NK-92 (cell line): ENCODE data around the gene ZNF740.
"Not testable (repeated sequence)": the region's sequence is repeated elsewhere in the genome, so short reads cannot be mapped to it uniquely, and the experiment has no call there.

Experiments used
- DNase-seq: peaks from one replicate; lab custom pipeline; 2025; ENCODE audit not compliant: unreplicated experiment; lab: John Stamatoyannopoulos, UW

Gene ZNF740, protein sequence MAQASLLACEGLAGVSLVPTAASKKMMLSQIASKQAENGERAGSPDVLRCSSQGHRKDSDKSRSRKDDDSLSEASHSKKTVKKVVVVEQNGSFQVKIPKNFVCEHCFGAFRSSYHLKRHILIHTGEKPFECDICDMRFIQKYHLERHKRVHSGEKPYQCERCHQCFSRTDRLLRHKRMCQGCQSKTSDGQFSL

DNA sequence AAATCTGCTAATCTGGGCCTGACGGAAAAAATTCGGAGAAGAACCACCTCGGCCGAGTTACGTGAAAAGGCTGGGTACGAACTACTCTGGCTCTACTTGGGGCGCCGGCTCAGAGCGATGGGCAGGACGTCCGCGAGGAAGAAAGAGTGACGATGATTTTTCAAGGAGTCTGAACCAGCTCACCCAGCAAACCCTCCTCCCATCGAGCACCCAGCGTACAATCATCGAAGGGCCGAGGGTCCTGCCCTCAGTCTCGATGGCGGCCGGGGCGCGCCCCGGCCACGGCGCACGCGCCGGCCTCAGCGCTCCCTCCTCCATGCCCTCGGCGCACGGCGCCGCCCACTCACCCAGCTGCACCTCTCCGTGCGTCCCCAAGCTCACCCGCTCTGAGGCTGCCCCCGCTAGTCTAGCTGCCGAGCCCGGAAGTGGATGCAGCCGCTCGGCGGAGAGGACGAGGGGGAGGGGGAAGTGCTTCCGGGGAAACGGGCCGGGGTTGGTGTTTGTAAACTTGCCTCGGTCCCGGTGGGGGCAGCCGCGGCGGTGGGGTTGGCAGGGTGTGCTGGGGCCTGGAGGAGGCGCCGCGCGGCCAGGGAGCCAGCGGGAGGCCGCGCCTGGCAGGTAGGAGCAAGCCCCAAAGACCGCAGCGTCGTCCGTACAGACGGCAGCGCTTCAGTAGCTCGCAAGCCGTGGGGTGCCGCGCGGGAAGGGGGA, at the start of gene ZNF740, which contains the start of gene CSAD:
TSS of gene ZNF740 (plus strand) at position 503 of the 711 bp plus-strand sequence. CDS start 1,262 bp downstream, outside the sequence.
TSS of gene CSAD (minus strand) at position 706 of the 711 bp plus-strand sequence. CDS start 7,455 bp downstream, outside the sequence.
- DNase-seq: peak; percentile 90

DNA sequence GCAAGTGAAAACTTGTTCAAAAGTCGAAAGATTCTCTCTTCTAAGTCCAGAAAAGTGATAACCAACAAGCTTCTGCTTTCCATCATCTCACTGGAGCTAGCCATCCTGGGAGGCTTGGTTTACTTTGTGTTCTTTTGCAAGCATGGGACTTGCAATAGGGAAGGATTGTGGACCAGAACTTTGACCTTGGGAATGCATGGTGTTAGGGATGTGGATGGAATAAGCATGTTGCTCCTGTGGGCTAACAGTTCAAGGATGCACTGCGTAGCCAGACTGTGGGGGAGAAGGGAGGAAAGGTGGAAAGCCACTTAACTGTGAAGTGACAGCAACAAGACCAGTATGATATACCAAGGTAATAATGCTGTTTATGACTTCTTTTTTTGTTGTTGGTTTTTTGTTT, 48.7 kb upstream of the ZNF740 start:
- no peak for DNase-seq

DNA sequence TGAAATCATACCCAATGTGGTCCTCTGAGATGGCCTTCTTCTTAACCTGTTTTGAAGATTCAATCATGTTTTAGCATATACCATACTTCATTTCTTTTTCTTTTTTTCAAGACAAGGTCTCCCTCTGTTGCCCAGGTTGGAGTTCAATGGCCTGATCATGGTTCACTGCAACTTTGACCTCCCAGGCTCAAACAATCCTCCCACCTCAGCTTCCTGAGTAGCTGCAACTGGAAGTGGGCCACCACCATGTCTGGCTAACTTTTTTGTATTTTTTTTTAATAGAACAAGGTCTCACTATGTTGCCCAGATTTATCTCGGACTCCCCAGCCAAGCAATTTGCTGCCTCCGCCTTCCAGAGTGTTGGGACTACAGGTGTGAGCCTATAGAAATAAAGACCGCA, 46.8 kb upstream of the ZNF740 start:
- DNase-seq: no peak

DNA sequence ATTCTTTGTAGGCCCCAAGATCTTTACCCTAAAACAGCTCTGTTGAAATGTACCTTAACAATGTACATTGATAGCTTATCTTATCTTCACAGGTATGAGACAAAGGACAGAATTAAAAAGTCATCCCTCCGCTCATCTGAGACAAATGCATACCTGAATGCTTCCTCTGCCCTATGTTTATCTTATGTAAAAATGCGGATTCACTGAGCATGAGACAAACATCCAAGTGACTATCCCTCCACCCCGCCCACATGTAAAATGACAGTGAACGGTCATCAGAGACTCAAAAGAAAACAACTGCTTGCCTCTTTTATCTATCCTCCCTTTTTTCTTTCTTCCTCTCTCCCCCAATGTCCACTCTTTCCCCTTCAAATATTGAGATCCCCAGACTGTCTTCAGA, 37.2 kb upstream of the ZNF740 start:
- DNase-seq: no peak

DNA sequence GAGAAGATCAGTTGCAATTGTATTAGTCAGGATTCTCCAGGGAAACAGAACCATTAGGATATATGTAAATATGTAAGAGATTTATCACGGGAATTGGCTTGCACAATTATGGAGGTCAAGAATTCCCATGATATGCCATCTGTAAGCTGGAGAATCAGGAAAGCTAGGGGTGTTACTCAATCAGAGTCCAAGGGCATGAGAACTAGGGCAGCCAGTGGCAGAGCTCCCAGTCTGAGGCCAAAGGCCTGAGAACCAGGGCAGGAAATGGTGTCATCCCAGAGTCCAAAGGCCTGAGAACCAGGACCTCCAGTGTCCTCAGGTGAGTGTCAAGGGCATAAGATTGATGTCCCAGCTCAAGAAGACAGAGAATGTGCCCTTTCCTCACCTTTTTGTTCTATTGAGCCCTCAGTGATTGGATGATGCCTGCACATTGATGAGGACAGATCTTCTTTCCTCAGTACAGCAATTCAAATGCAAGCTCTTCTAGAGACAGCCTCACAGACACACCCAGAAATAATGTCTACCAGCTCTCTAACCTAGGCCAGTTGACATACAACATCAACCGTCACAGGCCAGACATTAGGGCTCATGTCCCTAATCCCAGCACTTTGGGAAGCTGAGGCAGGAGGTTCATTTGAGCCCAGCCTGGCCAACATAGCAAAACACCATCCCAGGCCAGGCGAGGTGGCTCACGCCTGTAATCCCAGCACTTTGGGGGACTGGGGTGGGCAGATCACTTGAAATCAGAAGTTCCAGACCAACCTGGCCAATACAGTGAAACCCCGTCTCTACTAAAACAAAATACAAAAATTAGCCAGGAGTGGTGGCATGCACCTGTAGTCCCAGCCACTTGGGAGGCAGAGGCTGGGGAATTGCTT, 34.9 kb upstream of the ZNF740 start:
- no peak for DNase-seq

DNA sequence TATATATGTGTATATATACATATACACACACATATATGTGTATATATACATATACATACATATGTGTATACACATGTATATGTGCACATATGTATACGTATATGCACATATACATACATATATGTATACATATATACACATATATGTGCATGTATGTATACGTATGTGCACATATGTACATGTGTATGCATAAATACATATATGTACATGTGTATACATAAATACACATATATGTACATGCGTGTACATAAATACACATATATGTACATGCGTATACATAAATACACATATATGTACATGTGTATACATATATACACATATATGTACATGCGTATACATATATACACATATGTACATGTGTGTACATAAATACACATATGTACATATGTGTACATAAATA, 33.3 kb upstream of the ZNF740 start:
- DNase-seq: no peak

DNA sequence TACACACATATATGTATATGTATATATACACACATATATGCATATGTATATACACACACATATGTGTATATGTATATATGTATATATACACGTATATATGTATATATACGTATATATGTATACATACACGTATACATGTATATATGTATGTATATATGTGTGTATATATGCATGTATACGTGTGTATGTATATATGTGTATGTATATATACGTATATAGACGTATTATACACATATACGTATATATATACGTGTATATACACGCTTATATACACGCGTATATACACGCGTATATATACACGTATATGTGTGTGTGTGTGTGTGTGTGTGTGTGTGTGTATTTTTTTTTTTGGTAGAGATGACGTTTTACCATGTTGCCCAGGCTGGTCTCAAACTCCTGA, 32.9 kb upstream of the ZNF740 start:
- no peak for DNase-seq

DNA sequence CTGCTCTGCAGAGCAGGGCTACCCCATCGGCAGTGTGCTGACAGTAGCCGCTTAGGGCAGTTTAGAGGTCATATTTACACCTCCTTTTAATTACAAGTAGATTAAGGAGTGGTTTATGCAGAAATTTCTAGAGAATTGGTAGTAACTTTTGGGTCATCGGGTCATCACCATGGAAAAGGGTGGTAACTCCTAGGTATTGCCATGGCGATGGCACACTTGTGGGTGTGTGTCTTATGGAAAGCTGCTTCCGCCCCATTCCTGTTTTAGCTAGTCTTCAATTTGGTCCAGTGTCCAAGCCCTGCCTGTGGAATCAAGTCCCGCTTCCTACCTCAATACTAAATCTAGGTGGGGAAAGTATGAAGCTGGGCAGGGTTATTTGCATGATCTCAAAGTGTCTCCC, 29.5 kb upstream of the ZNF740 start:
- no peak for DNase-seq

DNA sequence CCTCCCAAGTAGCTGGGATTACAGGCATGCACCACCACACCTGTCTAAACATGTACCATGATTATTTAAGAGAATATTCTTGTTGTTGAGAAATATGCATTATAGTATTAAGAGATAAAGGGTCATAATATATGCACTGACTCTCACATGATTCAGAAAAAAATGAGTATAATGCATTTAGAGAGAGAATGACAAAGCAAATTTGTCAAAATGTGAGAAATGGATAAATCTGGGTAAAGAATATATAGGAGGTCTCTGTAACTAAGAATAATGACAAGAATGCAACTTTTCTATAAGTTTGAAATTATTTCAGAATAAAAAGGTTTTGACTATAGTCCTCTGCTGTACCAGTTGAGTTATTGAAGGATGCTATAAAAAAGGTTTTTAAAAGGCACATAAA, 28.1 kb upstream of the ZNF740 start:
- no peak for DNase-seq

DNA sequence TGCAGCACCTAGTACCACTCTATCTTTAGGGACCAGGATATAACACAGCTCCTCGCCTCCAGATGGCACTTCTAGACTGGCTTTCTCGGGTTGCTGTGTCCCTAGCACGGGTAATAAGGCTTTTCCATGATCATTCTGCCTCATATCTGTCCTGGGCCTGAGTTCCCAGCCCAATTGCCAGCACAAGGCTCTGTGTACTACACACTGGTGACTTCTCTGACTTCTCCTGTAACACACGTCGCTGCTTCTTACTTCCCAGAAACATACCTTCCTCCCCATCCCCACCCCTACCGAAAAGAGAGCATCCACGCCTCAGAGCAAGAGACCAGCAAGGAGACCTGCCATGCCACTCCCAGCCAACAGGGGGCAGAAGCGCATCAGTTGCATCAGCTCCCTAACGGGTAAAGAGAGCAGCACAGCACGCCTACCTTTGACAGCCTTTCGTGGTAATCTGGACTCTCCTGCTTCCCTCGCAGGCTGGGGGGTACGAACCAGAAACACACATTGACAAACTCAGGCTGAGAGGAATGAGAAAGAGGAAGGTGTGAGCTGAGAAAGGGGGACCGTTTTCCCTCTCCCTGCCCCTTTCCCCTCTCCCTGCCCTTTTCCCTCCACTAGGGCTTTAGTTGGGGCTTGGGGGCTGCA, 21.2 kb upstream of the ZNF740 start:
- no peak for DNase-seq

DNA sequence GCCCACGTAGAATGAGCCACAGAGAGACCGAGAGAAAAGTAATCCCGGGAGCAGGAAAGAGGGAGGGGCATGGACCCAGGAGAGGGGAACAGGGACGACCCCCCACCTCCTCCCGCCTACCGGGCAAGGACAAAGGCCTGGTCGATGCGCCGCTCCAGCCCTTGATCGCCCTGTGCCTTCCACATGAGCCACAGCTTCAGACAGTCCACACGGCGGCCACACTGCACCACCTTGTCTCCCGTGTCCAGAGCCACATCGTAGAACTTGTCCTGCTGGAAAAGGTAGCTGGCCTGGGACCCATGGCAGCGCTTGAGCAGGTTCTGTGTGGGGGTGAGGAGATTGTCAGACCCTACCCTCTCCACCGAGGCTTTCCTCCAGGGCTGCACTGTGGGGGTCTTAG, 20.5 kb upstream of the ZNF740 start:
- DNase-seq: no peak

DNA sequence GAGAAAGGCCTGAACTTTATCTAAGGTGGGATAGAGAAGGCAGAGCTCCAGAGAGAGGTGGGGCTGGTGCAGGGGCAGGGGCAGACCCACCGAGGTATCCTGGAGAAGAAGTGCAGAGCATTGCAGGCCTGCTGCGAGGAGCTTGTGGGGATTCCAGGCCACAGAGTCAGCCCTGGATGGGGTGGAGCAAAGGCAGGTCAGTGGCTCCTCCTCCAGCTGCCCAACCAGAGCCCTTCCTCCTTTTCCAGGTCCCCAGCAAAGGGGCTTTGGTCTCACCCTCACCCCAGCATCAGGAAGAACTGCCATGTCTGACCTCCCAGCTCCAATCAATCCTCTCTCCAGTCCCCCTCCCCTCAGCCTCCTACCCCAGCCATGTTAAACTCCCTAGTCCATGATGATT, 19.8 kb upstream of the ZNF740 start:
- no peak for DNase-seq

DNA sequence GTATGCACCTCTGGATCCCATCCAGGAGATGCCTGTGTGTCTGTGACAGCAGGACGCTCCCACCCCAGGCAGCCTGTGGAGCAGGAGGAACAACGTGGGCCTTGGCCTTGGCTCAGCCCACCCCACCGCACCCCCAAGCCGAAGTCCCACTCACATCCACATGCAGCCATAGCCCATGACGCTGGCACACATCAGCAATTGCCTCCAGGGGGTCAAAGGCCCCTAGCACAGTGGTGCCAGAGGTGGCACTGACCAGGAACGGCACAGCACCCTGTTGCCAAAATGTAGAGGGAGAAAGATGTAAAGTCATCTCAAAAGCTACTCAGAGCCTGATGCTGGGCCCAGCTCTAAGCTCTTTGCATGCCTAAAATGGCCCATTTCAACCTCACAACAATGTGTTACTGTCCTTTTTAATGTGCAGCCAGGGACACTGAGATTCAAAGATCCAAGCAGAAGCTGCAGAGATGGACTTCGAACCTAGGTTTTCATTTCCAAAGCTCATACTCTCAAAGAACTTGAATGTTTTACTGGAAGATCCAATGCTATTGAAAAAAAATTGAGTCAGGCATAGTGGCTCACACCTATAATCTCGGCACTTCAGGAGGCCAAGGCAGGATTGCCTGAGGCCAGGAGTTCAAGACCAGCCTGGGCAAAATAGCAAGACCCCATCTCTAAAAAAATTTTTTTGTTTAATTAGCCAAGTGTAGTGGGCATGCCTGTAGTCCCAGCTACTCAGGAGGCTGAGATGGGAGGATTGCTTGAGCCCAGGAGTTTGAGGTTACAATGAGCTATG, 19.2 kb upstream of the ZNF740 start:
- no peak for DNase-seq

DNA sequence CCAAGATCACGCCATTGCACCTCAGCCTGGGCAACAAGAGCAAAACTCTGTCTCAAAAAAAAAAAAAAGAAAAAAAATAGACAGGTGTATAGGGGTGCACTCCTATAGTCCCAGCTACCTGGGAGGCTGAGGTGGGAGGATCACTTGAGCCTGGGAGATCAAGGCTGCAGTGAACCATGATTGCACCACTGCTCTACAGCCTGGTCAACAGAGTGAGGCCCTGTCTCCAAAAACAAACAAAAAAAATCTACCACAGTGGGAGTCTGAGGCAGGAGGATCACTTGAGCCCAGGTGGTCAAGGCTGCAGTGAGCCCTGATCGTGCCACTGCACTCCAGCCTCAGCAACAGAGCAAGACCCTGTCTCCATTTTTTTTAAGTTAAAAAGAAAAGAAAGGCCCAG, 17.5 kb upstream of the ZNF740 start:
- DNase-seq: not testable (repeated sequence)

DNA sequence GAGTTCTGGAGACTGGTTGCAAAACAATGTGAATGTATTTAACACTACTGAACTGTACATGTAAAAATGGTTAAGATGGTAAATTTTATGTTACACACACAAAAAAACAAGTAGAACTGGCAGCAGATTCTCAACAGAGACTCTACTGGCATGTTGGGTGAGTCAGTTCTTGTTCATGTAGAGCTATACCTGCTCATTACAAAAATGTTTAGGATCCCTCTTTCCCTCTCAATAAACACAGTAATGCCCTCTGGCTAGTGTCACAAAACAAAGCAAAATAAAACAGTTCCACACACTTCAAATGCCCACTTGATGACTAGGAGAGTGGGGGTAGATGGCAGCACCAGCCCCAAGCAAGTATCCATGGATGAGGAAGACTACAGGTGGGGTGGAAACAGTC, 13.7 kb upstream of the ZNF740 start:
- no peak for DNase-seq

DNA sequence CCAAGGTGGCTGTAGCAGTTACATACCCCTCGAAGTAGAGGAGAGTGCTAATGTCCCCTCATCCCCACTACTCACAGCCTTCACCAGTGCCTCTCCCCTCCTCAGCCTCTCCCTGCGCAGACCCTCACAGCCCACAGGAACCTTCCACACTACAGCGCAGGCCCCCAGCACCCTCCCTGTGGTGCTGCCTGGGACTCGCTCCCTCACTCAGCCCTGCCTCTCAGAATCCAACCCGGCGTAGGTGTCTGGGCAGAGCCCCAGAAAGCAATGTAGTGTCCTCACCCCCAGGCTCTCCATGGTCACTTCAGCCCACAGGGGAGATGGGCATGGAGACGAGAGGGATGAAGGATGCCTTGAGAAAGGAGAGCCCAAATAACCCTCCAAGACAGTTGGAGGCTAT, 10.9 kb upstream of the ZNF740 start:
- DNase-seq: no peak

DNA sequence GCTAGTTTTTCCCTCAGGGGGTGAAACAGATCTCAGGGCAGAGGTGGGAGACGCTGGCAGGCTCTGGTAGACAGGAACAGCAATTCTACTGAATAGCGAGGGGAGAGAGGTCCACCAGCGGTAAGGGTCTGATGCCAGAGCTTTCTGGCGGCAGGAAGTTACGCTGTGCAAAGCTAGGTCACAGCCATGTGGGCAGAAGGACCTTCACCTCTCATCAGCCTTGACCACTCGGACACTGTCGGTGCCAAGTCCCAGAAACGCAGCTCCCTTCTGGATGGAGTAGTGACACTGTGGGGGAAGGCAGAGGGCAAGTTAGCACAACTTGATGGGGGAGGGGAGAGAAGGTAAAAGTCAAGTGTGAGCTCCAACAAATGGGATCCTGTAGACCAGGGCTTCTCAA, 10.3 kb upstream of the ZNF740 start:
- DNase-seq: no peak

DNA sequence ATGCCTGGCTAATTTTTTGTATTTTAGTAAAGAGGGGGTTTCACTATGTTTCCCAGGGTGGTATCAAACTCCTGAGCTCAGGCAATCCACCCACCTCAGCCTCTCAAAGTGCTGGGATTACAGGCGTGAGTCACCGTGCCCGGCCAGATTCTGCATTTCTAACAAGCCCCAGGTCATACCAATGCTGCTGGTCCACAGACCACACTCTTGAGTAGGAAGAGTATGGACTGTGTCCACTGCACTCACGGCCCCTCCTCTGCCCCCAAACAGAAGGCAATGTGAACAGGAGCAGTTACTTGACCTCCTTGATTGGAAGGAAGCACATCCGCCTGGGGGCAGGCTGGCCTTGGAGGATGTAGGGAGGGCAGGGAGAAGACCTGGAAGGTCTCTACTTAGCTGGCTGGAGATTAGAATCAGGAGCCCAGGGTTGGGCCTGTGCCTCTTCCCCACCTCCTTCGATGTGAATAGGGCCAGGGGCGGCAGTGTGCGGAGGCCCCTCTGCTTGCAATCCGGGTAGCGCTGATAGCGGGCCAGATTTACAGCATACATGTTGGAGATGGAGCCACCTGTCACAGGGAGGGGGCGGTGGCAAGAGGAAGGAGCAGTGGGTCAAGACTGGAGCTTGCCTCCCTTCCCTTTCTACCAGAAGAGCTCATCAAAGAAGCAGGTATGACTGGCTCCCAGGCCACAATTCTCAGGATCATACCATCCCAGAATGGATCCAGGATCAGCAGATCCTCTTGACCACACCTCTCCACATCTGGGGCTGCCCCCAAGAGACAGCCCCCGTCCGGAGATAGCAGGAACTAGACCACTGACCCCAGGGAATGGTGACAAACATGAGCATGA, 9.4 kb upstream of the ZNF740 start:
- DNase-seq: no peak

DNA sequence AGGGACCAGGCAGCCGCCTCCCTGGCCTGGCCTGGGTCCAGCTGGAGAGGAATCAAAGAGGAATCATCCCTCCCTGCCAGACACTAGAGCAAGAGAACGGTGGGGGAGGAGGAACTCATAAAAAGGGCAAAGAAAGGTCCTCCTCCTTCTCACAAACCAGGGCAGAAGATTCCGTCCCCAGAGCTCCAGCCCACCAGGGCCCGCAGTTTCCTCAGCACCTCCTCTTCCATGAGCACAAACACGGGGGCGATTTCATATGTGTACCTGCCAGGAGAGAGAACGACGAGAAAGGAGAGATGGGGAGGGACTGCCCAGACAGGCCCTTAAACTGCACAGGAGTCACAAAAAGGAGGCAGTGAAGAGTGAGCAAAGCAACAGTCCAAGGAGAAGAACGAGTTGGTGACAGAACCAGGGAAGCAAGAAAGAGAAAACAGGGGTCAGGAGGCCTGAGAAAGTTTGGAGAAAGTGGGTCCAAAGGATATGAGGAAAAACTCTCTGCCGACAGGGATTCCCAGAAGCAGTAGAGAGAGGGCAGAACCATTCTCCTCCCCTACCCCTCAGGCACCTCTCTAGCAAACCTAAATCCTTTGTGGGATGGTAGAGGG, 8.7 kb upstream of the ZNF740 start:
- no peak for DNase-seq
